GM12891 (cell line): ENCODE results near the gene PON1.

ENCODE experiments used
- PAX5 ChIP-seq: IDR thresholded peaks from 2 replicates; pipeline ENCODE4 v1.6.1; 2011; ENCODE audit warnings: low read length, moderate library complexity, mild to moderate bottlenecking; ENCODE audit not compliant: insufficient read depth, severe bottlenecking
- POLR2A ChIP-seq: IDR thresholded peaks from 2 replicates; pipeline ENCODE4 v1.6.1; 2011; ENCODE audit warnings: low read depth, low read length, control low read depth
- POLR2AphosphoS5 ChIP-seq: IDR thresholded peaks from 2 replicates; pipeline ENCODE4 v1.6.1; 2011; ENCODE audit warnings: low read depth, low read length, control low read depth
- POU2F2 ChIP-seq: IDR thresholded peaks from 2 replicates; pipeline ENCODE4 v1.6.1; 2011; ENCODE audit warnings: low read depth, mild to moderate bottlenecking, control low read depth, low read length, moderate library complexity
- SPI1 ChIP-seq: IDR thresholded peaks from 2 replicates; pipeline ENCODE4 v1.6.1; 2011; ENCODE audit warnings: low read depth, low read length, control low read depth
- TAF1 ChIP-seq: IDR thresholded peaks from 2 replicates; pipeline ENCODE4 v1.6.1; 2011; ENCODE audit warnings: low read depth, low read length, control low read depth

DNA sequence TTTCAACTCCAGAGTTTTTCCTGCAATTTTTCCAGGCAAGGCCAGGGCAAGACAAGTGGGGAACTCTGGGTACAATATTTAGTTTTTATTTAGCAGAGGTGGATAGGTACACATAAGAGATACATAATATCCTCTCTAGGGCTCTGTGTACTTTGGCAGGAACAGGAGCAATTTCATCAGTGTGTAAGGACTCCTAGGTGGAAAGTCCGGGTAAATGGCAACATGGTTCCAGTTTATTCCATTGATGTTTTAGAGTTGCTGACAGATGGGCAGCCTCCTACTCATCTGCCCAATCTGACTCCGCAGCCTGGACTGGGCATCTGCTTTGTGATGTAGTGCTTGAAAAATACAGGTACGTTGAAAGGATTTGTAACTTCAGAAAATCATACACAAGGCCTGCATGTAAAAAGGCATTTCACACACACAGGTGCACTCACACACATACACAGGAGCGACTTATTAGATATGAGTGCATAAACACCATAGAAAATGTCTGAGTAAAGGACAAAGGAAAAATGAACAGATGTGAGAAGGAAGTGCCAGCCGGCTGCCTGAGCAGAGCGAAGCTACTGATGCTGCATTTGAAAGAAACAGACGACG lies 5.7 kb downstream of the PON1 start:
- TF ChIP-seq POLR2A (no peak), TAF1 (no peak), POLR2AphosphoS5 (no peak), SPI1 (no peak), POU2F2 (no peak), PAX5 (no peak)
